ENCODE results near the gene PNMA8B.

GRCh38 chr19:46475986-46476385 lies 19.7 kb downstream of the PNMA8B start:
- no peak for TF ChIP-seq CTCF (IDR thresholded peaks at IDR 0.05; ENCODE audit: poor library complexity)
- TF ChIP-seq EZH2 (IDR thresholded peaks at IDR 0.05; ENCODE audit: borderline replicate concordance): no peak
